RKO (cell line): ENCODE data around the gene DKKL1.
"Not testable (repeated sequence)": the region's sequence is repeated elsewhere in the genome, so short reads cannot be mapped to it uniquely, and the experiment has no call there.

Experiments used
- DNase-seq: peaks from one replicate; pipeline ENCODE4 v3.0.0-alpha.2; 2016; ENCODE audit warnings: low spot score

The DKKL1 gene

GRCh38 chr19:49362048-49362928 is 1.4 kb upstream of the DKKL1 start, which contains the start of gene TEAD2:
Gene TEAD2, minus strand, starts transcription at chr19:49362416. Its CDS starts 2,341 bp downstream, at chr19:49360075.
- DNase-seq, result peak; percentile 77

GRCh38 chr19:49362929-49363267 is 779 bp upstream of the DKKL1 start:
- no peak for DNase-seq

GRCh38 chr19:49364083-49364737 is 533 bp downstream of the DKKL1 start:
- no peak for DNase-seq

- DNase-seq, result no peak
Measured at GRCh38 chr19:49366110-49366509, 2.4 kb downstream of the DKKL1 start.

- DNase-seq, result no peak
Measured at GRCh38 chr19:49368711-49369358, 5.2 kb downstream of the DKKL1 start.

GRCh38 chr19:49371184-49371583 is 7.5 kb downstream of the DKKL1 start:
- DNase-seq, result no peak

GRCh38 chr19:49373174-49373573 is 9.5 kb downstream of the DKKL1 start:
- not testable (repeated sequence) for DNase-seq

GRCh38 chr19:49374665-49375434 is 11.2 kb downstream of the DKKL1 start:
- DNase-seq, result no peak

GRCh38 chr19:49378512-49378911 is 14.8 kb downstream of the DKKL1 start:
- no peak for DNase-seq

- no peak for DNase-seq
Measured at GRCh38 chr19:49380391-49380790, 16.7 kb downstream of the DKKL1 start.

- no peak for DNase-seq
Measured at GRCh38 chr19:49382639-49383038, 19.0 kb downstream of the DKKL1 start.

- DNase-seq, result no peak
Measured at GRCh38 chr19:49383599-49383998, 19.9 kb downstream of the DKKL1 start.

GRCh38 chr19:49387936-49388372 is 24.3 kb downstream of the DKKL1 start, which contains the start of gene KASH5:
Gene KASH5, plus strand, starts transcription at chr19:49388249. Its CDS starts 2,635 bp downstream, at chr19:49390884.
- DNase-seq, result no peak

- no peak for DNase-seq
Measured at GRCh38 chr19:49389406-49389805, 25.7 kb downstream of the DKKL1 start.

GRCh38 chr19:49390131-49390928 is 26.7 kb downstream of the DKKL1 start:
- no peak for DNase-seq

- DNase-seq, result no peak
Measured at GRCh38 chr19:49390929-49391359, 27.3 kb downstream of the DKKL1 start.

- DNase-seq, result peak; percentile 70
Measured at GRCh38 chr19:49391581-49392399, 28.1 kb downstream of the DKKL1 start.

- no peak for DNase-seq
Measured at GRCh38 chr19:49393881-49394280, 30.2 kb downstream of the DKKL1 start.

GRCh38 chr19:49395581-49396407 is 32.1 kb downstream of the DKKL1 start:
- DNase-seq, result no peak
